ENCODE measurements around the gene RDH13.

Gene RDH13

DNA sequence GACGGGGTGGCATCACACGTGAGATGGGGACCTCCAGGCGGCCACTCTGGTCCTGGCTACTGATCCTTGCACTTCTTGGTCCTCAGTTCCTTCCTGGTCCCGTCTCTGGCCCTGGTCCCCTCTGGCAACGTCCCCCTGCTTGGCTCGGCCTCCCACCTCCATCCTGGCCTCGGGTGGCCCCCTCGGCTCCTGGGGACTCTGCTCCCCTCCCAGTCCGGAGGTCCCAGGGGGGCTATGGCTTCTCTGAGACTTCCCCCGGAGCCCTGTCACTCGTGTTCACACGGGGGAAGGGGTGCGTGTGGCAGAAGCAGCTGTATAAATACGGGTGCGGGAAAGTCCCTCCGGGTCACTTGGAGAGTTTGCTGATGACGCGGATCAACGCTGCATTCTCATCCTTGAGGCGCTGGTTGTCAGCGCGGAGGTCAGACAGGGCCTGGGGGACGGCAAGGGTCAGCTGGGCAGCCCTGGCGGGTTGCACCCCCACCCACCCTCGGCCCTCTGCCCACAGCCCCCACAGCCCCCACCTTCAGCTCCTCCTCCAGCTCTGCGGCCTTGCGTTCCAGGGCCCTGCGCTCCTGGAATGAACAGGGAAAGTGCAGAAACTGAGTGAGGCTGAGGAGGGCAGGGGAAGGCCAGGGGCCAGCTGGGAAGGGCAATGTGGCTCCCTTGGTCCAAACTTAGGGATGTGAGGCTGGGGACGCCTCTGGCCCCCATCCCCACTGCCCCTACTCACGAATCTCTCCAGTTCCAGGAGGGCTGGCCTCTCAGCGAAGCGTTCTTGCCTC is 28.4 kb upstream of the RDH13 start:
- DNase-seq (ENCODE audit: low read depth) = no peak
- TF ChIP-seq CTCF (IDR thresholded peaks at IDR 0.05; ENCODE audit: control insufficient read depth, insufficient read depth, low read depth, low read length, missing control alignments) = no peak
- H3K4me3 ChIP-seq (ENCODE audit: control insufficient read depth, low read depth, low read length) = no peak overlapping the region

- TF ChIP-seq CTCF (IDR thresholded peaks at IDR 0.05; ENCODE audit: control insufficient read depth, insufficient read depth, low read depth, low read length, missing control alignments) = no peak
- no peak overlapping the region for H3K4me3 ChIP-seq (ENCODE audit: control insufficient read depth, low read depth, low read length)
- DNase-seq (ENCODE audit: low read depth) = no peak
These were observed 27.6 kb upstream of the RDH13 start for GRCh38 chr19:55090564-55090963.

- no peak for TF ChIP-seq CTCF (IDR thresholded peaks at IDR 0.05; ENCODE audit: control insufficient read depth, insufficient read depth, low read depth, low read length, missing control alignments)
- H3K4me3 ChIP-seq (ENCODE audit: control insufficient read depth, low read depth, low read length) = no peak overlapping the region
- DNase-seq (ENCODE audit: low read depth) = no peak
These were observed 26.5 kb upstream of the RDH13 start for GRCh38 chr19:55089342-55089944.

GRCh38 chr19:55088543-55089341 is 25.8 kb upstream of the RDH13 start:
- TF ChIP-seq CTCF (IDR thresholded peaks at IDR 0.05; ENCODE audit: control insufficient read depth, insufficient read depth, low read depth, low read length, missing control alignments) = peak; percentile 62
- DNase-seq (ENCODE audit: low read depth) = no peak
- H3K4me3 ChIP-seq (ENCODE audit: control insufficient read depth, low read depth, low read length) = no peak overlapping the region

DNA sequence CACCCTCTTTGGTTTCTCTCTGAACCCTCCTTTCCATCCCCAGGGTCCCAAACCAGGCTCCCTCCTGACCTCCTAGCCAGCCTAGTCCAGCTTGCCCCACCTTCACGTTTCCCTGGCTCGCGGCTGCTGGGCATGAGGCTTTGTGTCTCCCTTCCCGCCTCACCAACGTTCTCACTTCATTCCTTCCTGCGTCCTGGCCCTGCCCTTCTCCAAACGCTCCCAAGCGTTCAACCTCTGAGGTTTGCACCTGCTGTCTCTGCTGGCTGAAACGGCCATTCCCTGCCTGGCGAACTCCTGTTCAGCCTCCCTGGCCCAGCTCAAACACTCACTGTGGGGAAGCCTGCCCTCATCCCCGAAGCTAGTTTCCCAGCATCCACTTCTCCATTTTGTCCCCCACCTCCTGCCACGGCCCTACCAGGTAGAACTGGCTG is 25.1 kb upstream of the RDH13 start:
- TF ChIP-seq CTCF (IDR thresholded peaks at IDR 0.05; ENCODE audit: control insufficient read depth, insufficient read depth, low read depth, low read length, missing control alignments) = no peak
- H3K4me3 ChIP-seq (ENCODE audit: control insufficient read depth, low read depth, low read length) = peak overlapping the region; percentile 55
- DNase-seq (ENCODE audit: low read depth) = no peak

DNA sequence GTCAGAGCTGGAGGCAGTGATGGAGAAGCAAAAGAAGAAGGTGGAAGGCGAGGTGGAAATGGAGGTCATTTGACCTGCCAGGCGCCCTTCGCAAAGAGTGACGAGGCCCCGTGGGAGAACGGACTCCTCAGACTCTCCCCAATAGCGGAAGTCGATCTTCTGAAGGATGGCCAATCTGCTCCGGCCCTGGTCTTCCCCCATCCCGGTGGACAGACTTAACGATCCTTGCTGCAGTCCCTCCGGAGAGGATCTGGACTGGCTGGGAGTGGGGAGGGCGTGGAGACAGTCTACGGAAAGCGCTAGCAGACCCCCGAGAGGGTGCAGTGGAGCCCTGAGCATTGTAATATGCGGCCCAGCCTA is 24.6 kb upstream of the RDH13 start:
- DNase-seq (ENCODE audit: low read depth) = no peak
- peak overlapping the region; percentile 55 for H3K4me3 ChIP-seq (ENCODE audit: control insufficient read depth, low read depth, low read length)
- peak; percentile 6 for TF ChIP-seq CTCF (IDR thresholded peaks at IDR 0.05; ENCODE audit: control insufficient read depth, insufficient read depth, low read depth, low read length, missing control alignments)

Data from AG09309 (cell line).